ENCODE data around the gene RALB. TPM values are rescaled to one million over a fixed set of nuclear protein-coding genes. Genes with fewer than 3 reads are reported as not detected.

The RALB gene
- total RNA-seq, 1 experiment from 2014 or later = 57.6 TPM

GRCh38 chr2:120331903-120332302 is 79.3 kb downstream of the RALB start:
- DNase-seq (ENCODE audit: low read depth) = no peak

DNA sequence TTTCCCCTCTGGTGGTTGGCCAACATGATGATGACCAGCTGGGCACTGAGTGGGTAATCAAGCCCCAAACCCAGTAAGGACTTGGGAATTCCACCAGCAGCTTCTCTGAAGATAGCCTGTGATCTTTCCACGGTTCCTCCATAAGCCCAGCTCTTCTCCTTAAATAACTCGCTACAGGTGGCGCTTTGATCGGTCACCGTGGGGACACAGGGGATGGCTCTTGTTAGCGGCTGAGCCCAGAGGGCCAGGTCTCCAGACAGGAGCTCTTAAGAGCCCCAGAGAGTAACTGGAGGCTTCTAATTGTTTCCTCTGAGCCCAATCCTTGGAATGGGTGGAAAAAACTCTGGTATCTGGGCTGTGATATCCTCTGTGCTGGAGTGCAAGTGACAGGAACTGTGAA is 79.7 kb downstream of the RALB start:
- DNase-seq (ENCODE audit: low read depth) = no peak

DNA sequence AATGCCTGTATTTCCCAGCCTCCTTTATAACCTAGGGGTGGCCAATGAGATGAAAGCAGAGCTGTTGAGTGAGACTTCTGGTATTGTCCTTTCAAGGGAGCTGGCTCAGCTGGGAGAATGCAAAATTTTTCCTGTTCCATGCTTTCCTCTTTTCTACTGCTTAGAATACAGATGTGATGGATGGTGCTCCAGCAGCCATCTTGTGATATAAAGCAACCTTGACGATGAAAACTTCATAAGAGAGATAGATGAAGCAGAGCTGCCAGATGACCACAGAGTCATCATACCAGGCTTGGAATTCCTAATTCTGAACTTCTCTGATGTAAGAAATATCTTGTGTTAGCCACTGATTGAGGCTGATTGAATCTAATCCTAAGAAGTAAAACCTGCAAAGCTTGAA is 81.4 kb downstream of the RALB start:
- no peak for DNase-seq (ENCODE audit: low read depth)

GRCh38 chr2:120336749-120337148 is 84.1 kb downstream of the RALB start:
- DNase-seq (ENCODE audit: low read depth) = no peak

GRCh38 chr2:120338015-120338414 is 85.4 kb downstream of the RALB start:
- DNase-seq (ENCODE audit: low read depth) = no peak

DNA sequence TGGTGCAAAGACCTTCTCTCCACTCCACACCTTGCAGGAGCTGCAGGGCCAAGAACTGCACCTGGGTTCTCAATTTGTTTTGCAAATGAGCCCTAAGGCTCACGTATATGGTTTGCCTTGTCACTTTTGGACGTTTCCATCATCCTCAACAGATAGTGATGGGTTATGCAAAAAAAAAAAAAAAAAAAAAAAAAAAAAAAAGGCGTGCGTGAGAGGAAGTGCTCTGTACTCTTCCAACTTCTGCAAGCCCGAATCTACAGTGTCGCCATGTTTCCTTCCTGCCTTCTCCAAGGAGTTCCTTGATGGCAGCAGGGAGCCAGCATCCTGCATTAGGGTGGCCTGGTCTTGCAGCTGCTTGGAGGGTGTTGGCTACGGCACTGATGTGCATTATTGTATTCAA is 89.3 kb downstream of the RALB start:
- DNase-seq (ENCODE audit: low read depth) = no peak

DNA sequence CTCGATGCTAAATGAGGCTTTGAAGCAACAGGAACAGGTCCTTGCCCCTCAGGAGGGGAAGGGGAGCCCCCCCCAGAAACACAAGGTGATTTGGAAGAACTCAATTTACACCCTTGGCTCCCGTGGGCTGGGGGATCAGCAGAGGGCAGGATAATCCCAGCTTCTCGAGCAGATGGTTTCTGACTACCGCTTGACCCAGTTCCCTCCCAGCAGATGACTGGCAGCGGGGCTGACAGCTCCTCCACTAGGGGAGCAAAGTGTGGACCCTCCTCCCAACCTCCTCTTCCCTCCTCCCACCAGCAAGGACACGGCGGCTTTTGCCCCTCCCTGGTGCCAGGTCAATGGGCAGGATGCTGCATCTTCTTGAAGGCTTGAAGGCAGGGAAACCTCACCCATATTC is 89.8 kb downstream of the RALB start:
- DNase-seq (ENCODE audit: low read depth) = no peak

DNA sequence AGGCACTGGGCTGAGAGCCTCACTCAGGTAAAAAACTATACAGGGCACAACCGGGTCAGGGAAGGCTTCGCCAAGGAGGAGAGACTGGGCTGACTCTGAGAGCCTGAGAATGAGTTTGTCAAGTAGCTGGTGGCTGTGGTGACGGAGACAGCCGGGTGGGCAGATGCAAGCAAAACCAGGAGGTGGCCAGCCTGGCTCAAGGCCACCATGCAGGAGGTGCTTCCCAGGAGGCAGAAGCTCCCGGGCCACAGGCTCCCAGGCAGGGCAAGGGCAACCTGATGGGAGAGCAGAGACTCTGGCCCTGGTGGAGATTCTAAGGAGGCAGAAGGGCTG is 90.4 kb downstream of the RALB start:
- DNase-seq (ENCODE audit: low read depth) = no peak

GRCh38 chr2:120343433-120344105 is 90.9 kb downstream of the RALB start:
- peak; percentile 75 for DNase-seq (ENCODE audit: low read depth)

Small RNA genes within 50 kb of the gene (small RNA-seq; reads per million reads assigned to genes)
- gene MTND4LP14 = not detected

Other genes starting within 250 kb of the RALB start
- gene EPB41L5, start 239.8 kb upstream of the RALB start, total RNA-seq (2014; rRNA removed; shearing (Covaris generic)) = 4.0 and 5.0 TPM in 2 replicates
- 47.9 and 55.0 TPM in 2 replicates for gene TMEM185B, start 29.5 kb upstream of the RALB start, total RNA-seq (2014; rRNA removed; shearing (Covaris generic))
- 1.8 and 2.2 TPM in 2 replicates for gene INHBB, start 93.3 kb downstream of the RALB start, total RNA-seq (2014; rRNA removed; shearing (Covaris generic))